HG02938 (cell line): ENCODE data around the gene FAM90A26.
"Not testable (repeated sequence)": the region's sequence is repeated elsewhere in the genome, so short reads cannot be mapped to it uniquely, and the experiment has no call there.

Experiments used
- ATAC-seq: cut with Tn5 transposase; IDR thresholded peaks from one replicate; pipeline ENCODE4 v1.9.1; 2021; ENCODE audit warnings: mild to moderate bottlenecking, moderate library complexity; ENCODE audit not compliant: unreplicated experiment

Gene FAM90A26

GRCh38 chr4:9155101-9155886 lies 14.9 kb upstream of the FAM90A26 start:
- ATAC-seq: not testable (repeated sequence)

GRCh38 chr4:9158392-9158791 lies 11.8 kb upstream of the FAM90A26 start:
- ATAC-seq: not testable (repeated sequence)

GRCh38 chr4:9160046-9160445 lies 10.2 kb upstream of the FAM90A26 start:
- ATAC-seq: not testable (repeated sequence)

GRCh38 chr4:9165990-9166389 lies 4.2 kb upstream of the FAM90A26 start:
- ATAC-seq: not testable (repeated sequence)

GRCh38 chr4:9210357-9210756 lies 40.1 kb downstream of the FAM90A26 start, which contains the start of gene USP17L10:
USP17L10 (plus strand) TSS chr4:9210657; CDS start chr4:9210657, 0 bp downstream.
- ATAC-seq: not testable (repeated sequence)

GRCh38 chr4:9214701-9215100 lies 44.5 kb downstream of the FAM90A26 start:
- not testable (repeated sequence) for ATAC-seq

- not testable (repeated sequence) for ATAC-seq
Observed at GRCh38 chr4:9215105-9215504, 44.9 kb downstream of the FAM90A26 start, which contains the start of gene USP17L11. USP17L11 (plus strand) TSS chr4:9215405; CDS start chr4:9215405, 0 bp downstream.

GRCh38 chr4:9219852-9220251 lies 49.6 kb downstream of the FAM90A26 start, which contains the start of gene USP17L12:
USP17L12 (plus strand) TSS chr4:9220152; CDS start chr4:9220152, 0 bp downstream.
- not testable (repeated sequence) for ATAC-seq

- not testable (repeated sequence) for ATAC-seq
Observed at GRCh38 chr4:9224596-9224995, 54.4 kb downstream of the FAM90A26 start, which contains the start of gene USP17L13. USP17L13 (plus strand) TSS chr4:9224896; CDS start chr4:9224896, 0 bp downstream.
